GOT3 (cell line): ENCODE measurements around the gene UTP15.

Source experiments
- DNase-seq: peaks from one replicate; lab custom pipeline; 2025; ENCODE audit warnings: mixed read lengths; lab: John Stamatoyannopoulos, UW

UTP15 gene

DNA sequence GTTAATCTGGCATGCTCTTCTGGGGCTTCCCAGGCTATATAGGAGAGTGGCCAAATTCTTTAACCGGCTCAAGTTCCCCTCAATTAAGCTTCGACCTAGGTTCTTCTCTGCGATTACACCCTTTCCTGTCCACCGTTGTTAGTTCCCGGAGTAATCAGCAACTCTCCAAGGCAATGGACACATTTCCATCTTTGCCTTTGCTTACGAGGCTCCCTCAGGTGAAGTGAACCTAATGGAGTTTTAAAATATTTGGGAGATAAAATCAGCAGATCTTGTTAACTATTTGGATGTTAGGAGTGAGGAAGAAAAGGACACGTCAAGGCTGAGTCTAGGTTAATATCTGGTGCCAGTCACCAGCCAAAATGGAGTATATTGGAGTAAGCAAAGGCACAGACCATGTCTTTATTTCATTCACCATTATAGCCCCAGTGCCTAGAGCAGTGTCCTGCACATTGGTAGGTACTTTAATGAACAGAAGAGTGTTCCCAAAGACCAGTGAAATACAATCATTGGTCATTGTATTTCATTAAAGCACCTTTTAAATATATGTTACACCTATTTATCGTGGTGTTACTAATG, 515 bp downstream of the UTP15 start:
- no peak for DNase-seq

DNA sequence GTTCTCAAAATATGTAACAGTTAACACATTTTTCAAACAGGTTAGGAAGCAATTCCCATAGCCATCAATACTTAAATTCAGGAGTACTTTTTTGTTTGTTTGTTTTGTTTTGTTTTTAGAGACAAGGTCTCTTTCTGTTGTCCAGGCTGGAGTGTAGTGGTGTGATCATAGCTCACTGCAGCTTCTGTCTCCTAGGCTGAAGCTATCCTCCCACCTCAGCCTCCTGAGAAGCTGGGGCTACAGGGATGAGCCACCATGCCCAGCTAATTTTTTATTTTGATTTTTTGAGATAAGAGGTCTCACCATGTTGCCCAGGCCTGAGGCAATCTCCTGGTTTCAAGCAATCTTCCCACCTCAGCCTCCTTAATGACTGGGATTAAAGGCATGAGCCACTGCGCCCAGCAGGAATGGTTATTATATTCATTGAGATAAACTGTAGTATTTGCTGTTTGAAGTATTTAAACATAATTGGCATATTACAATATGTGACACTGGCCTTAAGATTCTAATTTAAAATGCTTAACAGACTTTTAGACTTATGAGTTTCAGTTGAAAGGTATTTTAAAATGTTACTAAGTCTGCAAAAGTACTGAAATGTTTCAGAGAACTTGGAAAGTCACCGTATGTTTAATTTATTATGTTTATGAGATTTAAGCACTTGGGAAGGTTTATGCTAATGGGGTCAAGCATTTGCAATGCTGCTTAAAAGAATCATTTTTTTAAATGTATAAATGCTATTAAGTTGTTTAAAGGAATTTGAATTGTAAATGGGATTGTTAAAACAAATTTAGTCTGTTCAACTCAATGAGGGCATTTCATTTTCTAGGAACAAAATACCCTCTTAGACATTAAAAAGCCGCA, 17.0 kb downstream of the UTP15 start:
- no peak for DNase-seq

DNA sequence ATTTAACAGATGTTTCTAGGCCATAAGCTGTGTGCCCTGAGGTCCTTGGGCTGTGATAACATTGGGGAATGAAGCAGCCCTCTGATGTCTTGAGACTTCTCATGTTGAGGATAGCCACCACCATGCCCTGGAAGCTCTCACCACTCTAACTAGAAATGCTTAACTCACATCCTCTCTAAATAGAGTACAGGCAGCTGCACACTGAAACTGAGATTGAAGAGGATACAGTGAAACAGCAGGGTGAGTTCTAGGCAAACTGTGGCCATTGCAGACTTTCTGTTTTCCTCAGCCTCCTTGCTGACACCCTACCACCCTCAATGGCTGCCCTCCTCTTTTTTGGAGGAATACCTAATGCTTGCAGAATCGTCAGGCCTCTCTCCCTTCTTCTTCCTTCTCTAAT, 22.4 kb downstream of the UTP15 start:
- DNase-seq = no peak

DNA sequence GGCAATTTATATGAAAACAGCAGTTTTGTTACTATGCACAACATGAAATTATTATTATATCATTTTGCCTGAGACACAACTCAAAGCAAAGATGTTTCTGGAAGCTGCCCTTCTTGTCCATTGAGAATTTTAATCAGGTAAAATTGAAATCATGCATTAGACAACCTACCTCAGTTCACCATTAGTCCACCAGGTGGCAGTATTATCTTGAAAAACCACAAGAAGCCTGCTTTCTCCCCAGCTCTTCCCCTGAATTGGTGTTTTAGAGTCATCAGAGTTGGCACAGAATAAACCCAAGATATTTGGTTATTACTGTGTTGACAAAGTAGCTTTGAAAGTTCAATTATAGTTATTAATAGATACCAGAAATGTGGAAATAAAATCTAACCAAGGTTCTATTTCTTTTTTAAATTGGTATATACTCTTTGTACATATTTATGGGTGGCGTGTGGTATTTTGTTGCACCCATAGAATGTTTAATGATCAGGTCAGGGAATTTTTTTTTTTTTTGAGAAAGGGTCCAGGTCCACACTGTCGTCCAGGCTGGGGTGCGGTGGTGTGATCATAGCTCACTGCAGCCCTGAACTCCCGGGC, 25.7 kb downstream of the UTP15 start:
- no peak for DNase-seq

DNA sequence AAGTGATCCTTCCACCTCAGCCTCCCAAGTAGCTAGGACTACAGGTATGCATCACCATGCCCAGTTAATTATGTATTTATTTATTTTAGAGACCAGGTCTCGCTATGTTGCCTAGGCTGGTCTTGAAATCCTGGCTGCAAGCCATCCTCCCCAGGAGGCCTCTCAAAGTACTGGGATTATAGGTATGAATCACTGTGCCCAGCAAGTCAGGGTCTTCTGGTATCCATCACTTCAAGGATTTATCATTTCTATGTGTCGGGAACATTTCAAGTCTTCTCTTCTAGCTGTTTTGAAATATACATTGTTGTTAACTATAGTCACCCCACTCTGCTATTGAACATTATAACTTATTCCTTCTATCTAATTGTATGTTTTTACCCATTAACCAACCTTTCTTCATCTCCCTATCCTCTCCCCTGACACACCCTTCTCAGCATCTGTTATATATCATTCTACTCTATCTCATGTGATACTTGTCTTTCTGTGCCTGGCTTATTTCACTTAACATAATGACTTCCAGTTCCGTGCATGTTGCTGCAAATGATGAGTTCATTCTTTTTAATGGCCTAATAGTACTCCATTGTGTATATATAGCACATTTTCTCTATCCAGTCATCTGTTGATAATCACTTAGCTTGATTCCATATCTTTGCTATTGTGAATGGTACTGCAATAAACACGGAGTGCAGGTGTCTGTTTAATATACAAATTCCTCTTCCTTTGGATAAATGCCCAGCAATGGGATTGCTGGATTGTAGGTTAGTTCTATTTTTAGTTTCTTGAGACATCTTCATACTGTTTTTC, 26.4 kb downstream of the UTP15 start:
- no peak for DNase-seq

DNA sequence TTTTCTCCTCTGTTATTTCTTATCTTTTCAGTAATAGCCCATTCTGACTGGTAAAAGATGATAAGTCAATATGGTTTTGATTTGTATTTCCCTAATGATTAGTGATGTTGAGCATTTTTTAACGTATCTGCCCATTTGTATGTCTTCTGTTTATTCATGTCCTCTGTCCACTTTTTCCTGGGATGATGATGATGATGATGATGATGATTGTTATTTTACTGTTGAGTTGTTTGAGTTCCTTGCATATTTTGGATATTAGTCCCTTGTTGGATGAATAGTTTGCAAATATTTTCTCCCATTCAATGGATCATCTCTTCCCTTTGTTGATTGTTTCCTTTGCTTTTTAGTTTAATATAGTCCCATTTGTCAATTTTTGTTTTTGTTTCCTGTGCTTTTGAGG, 27.0 kb downstream of the UTP15 start:
- no peak for DNase-seq

DNA sequence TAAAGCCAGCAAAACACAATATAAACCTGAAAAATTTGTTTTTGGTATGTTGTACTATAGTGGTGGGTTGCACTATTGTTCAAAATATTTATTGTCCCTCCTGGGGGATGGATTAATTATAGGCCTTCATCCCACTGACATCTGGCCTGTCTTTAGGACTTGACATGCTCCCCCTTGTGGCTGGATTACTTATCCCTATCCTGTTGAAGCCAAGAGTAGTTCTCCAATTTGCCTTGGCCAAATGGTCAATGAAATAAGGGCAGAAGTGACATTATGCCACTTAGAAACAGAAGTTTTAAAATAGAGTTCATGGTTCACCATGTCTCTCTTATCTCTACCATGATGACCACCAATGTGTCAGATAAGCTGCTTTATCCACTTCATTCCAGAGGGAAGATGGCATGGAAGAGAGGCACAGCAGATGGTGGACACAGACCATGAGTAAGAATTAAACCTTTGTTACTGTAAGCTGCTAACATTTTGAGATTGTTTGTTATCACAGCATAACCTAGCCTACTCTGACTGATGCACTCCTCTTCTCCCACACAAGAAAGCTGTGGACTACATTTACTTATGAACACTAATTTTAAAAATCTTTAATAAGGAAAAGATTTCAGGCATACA, 31.3 kb downstream of the UTP15 start:
- no peak for DNase-seq

DNA sequence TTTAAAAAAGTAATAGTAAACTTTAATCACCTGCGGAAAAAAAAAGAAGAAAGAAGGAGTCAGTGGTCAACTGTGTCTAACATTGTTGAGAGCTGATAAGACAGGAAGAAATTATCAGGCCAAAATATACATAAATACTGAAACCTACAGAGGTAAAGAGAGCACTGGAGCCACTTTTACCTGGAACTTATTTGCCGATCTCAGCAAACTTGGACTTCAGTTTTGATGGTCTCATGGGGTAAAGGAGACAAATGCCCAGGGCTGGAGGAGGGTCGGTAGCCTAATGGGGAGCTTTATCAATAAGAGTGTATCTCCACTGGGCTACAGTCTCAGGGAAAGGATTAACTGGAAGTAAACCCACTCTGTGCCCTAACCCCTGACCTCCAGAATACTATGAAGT, 33.8 kb downstream of the UTP15 start:
- DNase-seq = no peak

DNA sequence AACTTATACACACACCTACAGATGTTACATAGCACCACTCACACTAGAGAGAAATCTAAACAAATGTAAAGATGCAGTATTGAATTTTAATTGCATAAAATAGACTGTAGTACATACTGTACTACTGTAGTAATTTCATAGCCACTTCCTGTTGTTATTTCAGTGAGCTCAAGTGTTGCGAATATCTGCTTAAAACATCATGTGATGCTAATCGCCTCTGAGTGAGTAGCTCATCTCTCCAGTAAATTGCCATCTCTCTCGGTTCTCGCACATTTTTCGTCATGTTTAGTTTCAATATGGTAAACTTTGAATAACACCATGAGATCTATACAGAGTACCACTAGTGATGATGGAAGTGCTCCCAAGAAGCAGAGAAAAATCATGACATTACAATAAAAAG, 38.5 kb downstream of the UTP15 start:
- DNase-seq = no peak

DNA sequence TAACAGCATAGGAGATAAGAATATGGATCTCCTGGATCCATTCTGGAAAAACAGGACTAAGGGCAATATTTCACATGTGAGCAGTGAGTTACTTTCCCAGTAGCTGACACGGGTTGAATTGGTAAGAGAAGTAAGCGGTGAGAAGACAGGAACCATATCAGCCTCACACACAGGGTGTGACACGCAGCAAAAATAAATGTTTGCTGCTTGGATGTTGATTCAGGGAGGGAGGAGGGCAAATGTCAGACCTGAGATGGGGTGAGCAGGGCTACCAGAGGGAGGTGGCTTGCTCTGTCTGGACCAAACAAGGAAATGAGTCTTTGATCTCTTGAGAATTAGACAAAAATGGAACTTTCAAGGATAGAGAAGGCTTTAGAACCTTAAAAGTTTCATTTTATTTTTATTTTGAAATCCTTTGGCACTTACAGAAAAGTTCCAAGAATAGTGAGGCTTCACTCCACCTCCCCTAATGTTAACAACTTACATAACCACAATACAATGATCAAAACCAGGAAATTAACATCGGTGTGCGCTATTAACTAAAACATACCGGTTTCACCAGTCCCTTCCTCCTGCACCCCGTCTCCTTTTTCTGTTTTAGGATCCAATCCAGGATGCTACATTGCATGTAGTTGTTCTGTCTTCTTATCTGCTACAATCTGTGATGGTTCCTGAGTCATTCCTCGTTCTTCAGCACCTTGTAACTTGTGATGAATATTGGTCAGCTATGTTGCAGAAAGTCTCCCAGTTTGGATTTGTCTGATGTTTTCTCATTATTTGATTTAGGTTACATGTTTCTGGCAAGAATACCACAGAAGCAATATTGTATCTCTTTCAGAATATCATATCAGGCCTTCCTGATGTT, 39.9 kb downstream of the UTP15 start:
- DNase-seq = no peak

DNA sequence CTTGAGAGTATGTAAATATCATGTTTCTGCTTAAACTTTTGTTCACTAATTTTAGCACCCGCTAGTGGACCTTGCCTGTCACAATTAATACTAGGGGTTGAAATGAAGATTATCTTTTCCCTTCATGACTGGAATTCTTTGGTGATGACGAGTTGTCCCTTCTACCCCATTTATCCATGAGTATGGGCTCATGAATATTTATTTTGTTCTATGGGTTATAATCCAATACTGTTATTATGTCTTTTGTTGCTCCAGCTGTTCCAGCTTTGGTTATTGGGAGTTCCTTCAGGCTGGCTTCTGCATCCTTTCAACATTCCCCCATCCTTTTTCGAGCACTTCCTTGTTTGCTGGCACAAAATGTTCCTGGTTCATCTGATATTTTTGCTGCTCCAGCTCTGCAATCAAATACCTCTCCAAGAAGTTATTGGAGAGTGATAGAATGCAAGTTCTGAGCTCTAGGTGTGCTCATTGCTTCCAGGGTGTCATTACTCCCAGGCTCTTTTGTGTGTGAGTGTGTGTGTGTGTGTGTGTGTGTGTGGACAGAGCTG, 40.7 kb downstream of the UTP15 start:
- no peak for DNase-seq

DNA sequence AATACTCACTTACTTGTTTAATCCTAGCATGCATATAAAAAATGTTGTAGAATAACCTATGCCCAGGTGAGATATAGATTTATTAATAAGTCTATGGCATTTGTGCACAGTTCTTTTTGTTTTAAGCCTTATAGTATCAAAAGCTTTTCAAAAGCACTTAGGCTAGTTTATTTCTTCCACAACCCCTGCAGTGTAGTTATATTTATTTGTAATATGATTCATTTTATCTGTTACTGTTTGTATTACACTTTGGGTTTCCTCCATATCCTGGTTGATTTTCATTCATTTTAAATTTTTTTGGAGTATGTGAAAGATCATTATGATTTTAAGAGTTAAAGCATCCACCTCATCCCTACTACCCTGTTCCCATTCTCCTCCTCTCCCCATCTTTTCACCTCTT, 41.7 kb downstream of the UTP15 start:
- DNase-seq = no peak

DNA sequence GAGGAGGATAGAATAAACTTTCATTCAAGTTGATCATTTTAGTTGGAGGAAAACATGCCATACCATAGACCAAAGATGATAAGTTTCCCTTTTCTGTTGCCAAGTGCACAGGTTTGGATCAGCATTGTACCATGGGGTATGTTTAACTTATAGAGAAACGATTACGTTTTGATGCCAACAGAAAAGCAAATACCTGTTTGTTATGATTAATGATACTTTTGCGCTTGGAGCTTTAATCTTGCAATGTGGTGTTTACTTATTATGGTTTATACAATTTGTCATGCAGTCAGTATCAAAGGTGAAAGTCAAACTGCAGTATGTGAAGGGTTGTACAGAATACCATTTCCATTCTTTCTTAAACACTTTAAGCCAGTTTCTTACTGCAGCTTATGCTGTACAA, 47.3 kb downstream of the UTP15 start:
- DNase-seq = no peak

DNA sequence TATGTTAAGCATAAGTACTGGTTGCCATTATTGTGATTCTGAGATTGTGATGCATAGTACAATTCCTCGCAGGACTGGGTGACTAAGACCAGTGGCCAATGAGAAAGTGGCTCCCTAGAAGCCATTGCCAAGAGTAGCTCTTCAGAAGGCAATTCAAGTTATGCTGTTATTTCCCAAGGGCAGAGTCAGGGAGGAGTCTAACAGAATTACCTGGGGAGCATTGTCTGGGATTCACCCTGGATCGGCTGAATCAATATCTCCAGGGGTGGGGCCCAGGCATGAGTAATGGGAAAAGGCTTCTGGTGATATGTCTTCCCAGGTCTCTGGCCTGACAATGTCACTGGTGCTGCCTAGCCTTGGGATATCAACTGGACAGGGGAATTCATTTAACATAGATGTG, 49.5 kb downstream of the UTP15 start:
- no peak for DNase-seq

DNA sequence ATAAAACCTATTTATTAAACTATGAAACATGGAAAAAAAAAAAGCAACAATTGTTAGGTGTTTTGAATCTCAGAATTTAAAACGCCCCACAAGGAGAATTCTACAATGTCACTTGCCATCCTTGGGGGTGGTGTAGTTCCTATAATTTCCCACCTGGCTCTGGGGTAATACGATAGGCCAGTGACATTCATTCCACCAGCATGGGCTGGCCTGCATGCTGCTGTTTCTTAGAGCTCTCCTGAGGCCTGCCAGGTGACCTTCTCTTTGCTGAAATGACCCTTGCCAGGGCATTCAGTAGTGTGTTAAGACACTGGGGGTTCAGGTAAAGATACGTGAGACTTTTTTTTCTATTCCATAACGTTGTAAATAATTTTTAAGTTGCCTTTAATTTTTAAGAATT, 50.4 kb downstream of the UTP15 start:
- DNase-seq = no peak

DNA sequence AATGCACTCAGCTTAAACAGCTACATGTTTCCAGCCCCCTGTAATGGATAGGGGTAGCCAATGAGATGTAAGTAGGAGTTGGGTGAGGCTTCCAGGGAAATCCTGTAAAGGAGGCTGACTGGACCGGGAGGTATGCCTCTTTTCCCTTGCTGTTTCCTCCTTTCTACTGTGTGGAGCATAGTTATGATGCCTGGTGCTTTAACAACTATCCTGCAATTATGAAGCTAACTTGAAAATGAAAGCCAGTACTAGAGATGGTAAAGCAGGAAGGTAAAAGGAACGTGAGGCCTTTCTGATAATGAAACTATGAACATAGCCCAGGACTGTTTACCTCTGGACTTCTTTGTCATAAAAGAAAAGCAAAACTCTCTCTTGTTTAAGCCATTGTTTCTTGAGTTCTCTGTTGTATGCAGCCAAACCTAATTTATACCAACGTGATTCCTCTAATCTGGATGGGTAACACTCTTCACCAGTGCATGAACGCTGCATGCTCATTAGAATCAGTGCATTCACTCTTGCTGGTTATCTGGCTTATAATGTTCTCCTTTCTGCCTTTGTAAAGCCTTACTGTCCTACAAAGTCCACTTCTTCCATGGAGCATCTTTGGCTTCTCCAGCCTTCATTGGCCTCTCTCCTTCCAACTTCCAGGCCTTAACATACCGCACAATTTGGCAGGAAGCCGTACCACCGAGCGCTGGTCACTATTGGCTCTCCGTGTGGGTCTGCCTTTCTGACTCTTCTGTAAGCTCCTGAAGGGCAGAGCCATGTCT, 52.2 kb downstream of the UTP15 start:
- DNase-seq = no peak

DNA sequence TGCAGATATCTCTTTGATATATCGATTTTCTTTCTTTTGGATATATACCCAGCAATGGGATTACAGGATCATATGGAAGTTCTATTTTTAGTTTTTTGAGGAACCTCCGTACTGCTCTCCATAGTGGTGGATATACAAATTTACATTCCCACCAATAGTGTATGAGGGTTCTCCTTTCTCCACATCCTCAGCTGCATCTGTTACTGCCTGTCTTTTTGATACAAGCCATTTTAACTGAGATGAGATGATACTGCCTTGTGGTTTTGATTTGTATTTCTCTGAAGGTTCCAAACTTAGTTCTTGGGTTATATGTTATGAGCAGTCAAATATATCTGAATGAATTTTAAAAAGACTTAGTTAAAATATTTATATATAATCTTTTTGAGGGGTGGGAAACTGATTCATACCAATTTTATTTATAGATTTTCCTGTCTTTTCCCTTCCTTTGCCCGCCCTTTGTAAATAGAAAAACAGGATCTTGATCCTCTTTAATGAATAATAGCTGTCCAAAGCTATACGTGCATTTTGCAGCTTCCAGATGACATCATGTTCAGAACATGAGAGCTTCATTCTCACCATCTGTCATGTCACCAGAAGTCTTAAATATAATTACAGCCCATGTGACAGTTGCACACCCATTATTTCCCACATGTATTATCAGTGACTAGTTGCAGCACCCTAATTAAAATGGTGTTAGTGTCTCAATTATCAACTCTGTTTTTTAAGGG, 54.2 kb downstream of the UTP15 start:
- no peak for DNase-seq

DNA sequence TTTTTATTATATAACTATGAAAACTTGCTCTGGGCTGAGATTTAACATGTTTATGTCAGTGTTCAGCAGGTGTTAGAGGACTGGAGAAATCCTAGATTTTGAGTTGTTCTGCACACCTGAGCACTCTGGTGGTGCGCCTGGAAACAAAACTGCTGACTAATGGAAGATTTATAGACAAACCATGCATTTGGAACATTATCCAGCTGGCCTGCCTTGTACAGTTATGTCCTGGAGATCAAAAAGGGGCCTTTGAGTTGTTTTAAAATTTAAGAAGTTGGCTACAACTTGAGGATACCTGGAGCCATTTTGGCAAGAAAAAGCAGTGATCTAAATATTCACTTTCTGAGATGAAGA, 54.8 kb downstream of the UTP15 start:
- DNase-seq = no peak

DNA sequence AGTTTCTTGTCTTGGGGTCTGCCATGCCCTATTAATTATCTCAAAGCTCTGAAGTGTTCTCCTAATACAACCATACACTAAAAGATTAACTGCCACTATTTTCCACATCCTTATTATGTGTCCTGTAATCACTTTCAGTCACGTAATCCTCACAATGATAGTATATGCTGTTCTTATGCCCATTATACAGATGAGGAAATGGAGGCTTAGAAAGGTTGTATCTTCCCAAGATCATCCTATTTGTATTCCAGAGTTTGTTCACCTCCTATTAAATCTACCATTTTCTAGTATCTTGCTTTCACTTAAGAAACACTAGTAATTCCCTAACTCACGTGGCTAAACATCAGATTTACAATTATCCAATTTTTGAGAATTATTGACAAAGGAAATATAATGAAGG, 57.5 kb downstream of the UTP15 start:
- no peak for DNase-seq
